Dermis microvascular lymphatic vessel endothelial cell (primary cell): ENCODE data around the gene TPT1. TPM values are rescaled to one million over a fixed set of nuclear protein-coding genes. Genes with fewer than 3 reads are reported as not detected.
A peak's percentile ranks its signal among the peaks of the same experiment; 100 is the strongest.
"Not testable (repeated sequence)": the region's sequence is repeated elsewhere in the genome, so short reads cannot be mapped to it uniquely, and the experiment has no call there.

Source experiments
- DNase-seq, 2 donors: peaks; one replicate each; pipeline versions ENCODE4 v3.0.0 to v3.0.0-alpha.2; 2010; ENCODE audit warnings: low read depth in 2 of 2
- total RNA-seq: library from RNA; depleted of rRNA; stranded (reverse); fragments of >200 nt; gene quantifications from 2 replicates; pipeline ENCODE4 v1.2.1, GENCODE V29; 2014

TPT1 gene
- total RNA-seq, 1 donor from 2014 or later = 1,518 TPM

- DNase-seq = no peak
These were observed 38.0 kb downstream of the TPT1 start for GRCh38 chr13:45303026-45303425.

GRCh38 chr13:45302507-45302906 is 38.5 kb downstream of the TPT1 start:
- DNase-seq = no peak

- DNase-seq = no peak
These were observed 39.7 kb downstream of the TPT1 start for GRCh38 chr13:45301263-45301662.

GRCh38 chr13:45300190-45300985 is 40.6 kb downstream of the TPT1 start:
- no peak for DNase-seq

- DNase-seq = peak; percentile 48 to 51
These were observed 41.8 kb downstream of the TPT1 start for GRCh38 chr13:45299194-45299593.

- DNase-seq = not testable (repeated sequence)
These were observed 42.4 kb downstream of the TPT1 start for GRCh38 chr13:45298550-45298949.

- DNase-seq = no peak
These were observed 42.8 kb downstream of the TPT1 start for GRCh38 chr13:45298206-45298505.

- DNase-seq = no peak
These were observed 43.4 kb downstream of the TPT1 start for GRCh38 chr13:45297456-45298205.

GRCh38 chr13:45296259-45296658 is 44.7 kb downstream of the TPT1 start:
- DNase-seq = peak in 1 of 2 donors; percentile 39

GRCh38 chr13:45295536-45295935 is 45.4 kb downstream of the TPT1 start:
- peak; percentile 55 to 76 for DNase-seq

- DNase-seq = no peak
These were observed 48.8 kb downstream of the TPT1 start for GRCh38 chr13:45292176-45292575.

GRCh38 chr13:45289936-45290563 is 50.9 kb downstream of the TPT1 start:
- DNase-seq = no peak

Other genes with a start within 250 kb of the TPT1 start
- 11.6 and 15.0 TPM in 2 replicates for gene GTF2F2, start 220.7 kb downstream of the TPT1 start, total RNA-seq
- not detected in 2 replicates for gene KCTD4, start 140.1 kb downstream of the TPT1 start, total RNA-seq
- 9.4 TPM in 2 replicates for gene SLC25A30, start 77.2 kb upstream of the TPT1 start, total RNA-seq
- gene COG3, start 123.8 kb upstream of the TPT1 start, total RNA-seq = 21.6 and 25.7 TPM in 2 replicates